ENCODE measurements around the gene ZDHHC14.

- TF ChIP-seq, protein P1, sequence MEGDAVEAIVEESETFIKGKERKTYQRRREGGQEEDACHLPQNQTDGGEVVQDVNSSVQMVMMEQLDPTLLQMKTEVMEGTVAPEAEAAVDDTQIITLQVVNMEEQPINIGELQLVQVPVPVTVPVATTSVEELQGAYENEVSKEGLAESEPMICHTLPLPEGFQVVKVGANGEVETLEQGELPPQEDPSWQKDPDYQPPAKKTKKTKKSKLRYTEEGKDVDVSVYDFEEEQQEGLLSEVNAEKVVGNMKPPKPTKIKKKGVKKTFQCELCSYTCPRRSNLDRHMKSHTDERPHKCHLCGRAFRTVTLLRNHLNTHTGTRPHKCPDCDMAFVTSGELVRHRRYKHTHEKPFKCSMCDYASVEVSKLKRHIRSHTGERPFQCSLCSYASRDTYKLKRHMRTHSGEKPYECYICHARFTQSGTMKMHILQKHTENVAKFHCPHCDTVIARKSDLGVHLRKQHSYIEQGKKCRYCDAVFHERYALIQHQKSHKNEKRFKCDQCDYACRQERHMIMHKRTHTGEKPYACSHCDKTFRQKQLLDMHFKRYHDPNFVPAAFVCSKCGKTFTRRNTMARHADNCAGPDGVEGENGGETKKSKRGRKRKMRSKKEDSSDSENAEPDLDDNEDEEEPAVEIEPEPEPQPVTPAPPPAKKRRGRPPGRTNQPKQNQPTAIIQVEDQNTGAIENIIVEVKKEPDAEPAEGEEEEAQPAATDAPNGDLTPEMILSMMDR (IDR thresholded peaks at IDR 0.05) = no peak
- TF ChIP-seq POLR2AphosphoS5 (IDR thresholded peaks at IDR 0.05) = no peak
Measured at GRCh38 chr6:157615420-157615769, 234.4 kb downstream of the ZDHHC14 start.
